ENCODE results near the gene ZNF683. TPM values are rescaled to one million over a fixed set of nuclear protein-coding genes. Genes with fewer than 3 reads are reported as not detected.

ZNF683 gene
- total RNA-seq, 1 donor from 2014 or later = not detected

- H3K27ac Mint-ChIP-seq = no peak overlapping the region
- H3K27me3 Mint-ChIP-seq = peaks cover 14% of the 10 kb centered on the region
- H3K4me1 Mint-ChIP-seq (ENCODE audit: low read depth) = no peaks in the 10 kb centered on the region
- no peak overlapping the region for H3K4me3 Mint-ChIP-seq (ENCODE audit: low read depth)
- no peak for TF ChIP-seq CTCF (IDR thresholded peaks at IDR 0.05; ENCODE audit: unreplicated experiment)
- H3K36me3 Mint-ChIP-seq (ENCODE audit: insufficient read depth) = no peaks in the 10 kb centered on the region
- DNase-seq (ENCODE audit: low spot score, unreplicated experiment) = no peak
- H3K9me3 Mint-ChIP-seq (ENCODE audit: low read depth) = no peaks in the 10 kb centered on the region
Measured at GRCh38 chr1:26373789-26374188, 1.2 kb upstream of the ZNF683 start.

- H3K4me3 Mint-ChIP-seq (ENCODE audit: low read depth) = no peak overlapping the region
- H3K27me3 Mint-ChIP-seq = peaks cover 14% of the 10 kb centered on the region
- no peaks in the 10 kb centered on the region for H3K4me1 Mint-ChIP-seq (ENCODE audit: low read depth)
- H3K27ac Mint-ChIP-seq = no peak overlapping the region
- TF ChIP-seq CTCF (IDR thresholded peaks at IDR 0.05; ENCODE audit: unreplicated experiment) = no peak
- H3K36me3 Mint-ChIP-seq (ENCODE audit: insufficient read depth) = no peaks in the 10 kb centered on the region
- no peak for DNase-seq (ENCODE audit: low spot score, unreplicated experiment)
- no peaks in the 10 kb centered on the region for H3K9me3 Mint-ChIP-seq (ENCODE audit: low read depth)
Measured at GRCh38 chr1:26373281-26373680, 731 bp upstream of the ZNF683 start.

GRCh38 chr1:26372039-26372438 lies 511 bp downstream of the ZNF683 start:
- Mint-ChIP-seq H3K27ac (no peak overlapping the region), H3K4me3 (ENCODE audit: low read depth) (no peak overlapping the region), H3K36me3 (ENCODE audit: insufficient read depth) (no peaks in the 10 kb centered on the region), H3K9me3 (ENCODE audit: low read depth) (no peaks in the 10 kb centered on the region), H3K27me3 (peaks cover 14% of the 10 kb centered on the region), H3K4me1 (ENCODE audit: low read depth) (no peaks in the 10 kb centered on the region)
- no peak for TF ChIP-seq CTCF (IDR thresholded peaks at IDR 0.05; ENCODE audit: unreplicated experiment)
- no peak for DNase-seq (ENCODE audit: low spot score, unreplicated experiment)

GRCh38 chr1:26370591-26371382 lies 1.8 kb downstream of the ZNF683 start:
- H3K4me3 Mint-ChIP-seq (ENCODE audit: low read depth) = no peak overlapping the region
- H3K27ac Mint-ChIP-seq = no peak overlapping the region
- H3K27me3 Mint-ChIP-seq = peaks cover 14% of the 10 kb centered on the region
- no peaks in the 10 kb centered on the region for H3K4me1 Mint-ChIP-seq (ENCODE audit: low read depth)
- no peak for DNase-seq (ENCODE audit: low spot score, unreplicated experiment)
- TF ChIP-seq CTCF (IDR thresholded peaks at IDR 0.05; ENCODE audit: unreplicated experiment) = no peak
- H3K9me3 Mint-ChIP-seq (ENCODE audit: low read depth) = no peaks in the 10 kb centered on the region
- H3K36me3 Mint-ChIP-seq (ENCODE audit: insufficient read depth) = no peaks in the 10 kb centered on the region

- no peak for DNase-seq (ENCODE audit: low spot score, unreplicated experiment)
- peaks cover 19% of the 10 kb centered on the region for H3K27me3 Mint-ChIP-seq
- H3K4me3 Mint-ChIP-seq (ENCODE audit: low read depth) = no peak overlapping the region
- no peaks in the 10 kb centered on the region for H3K9me3 Mint-ChIP-seq (ENCODE audit: low read depth)
- H3K4me1 Mint-ChIP-seq (ENCODE audit: low read depth) = no peaks in the 10 kb centered on the region
- no peak for TF ChIP-seq CTCF (IDR thresholded peaks at IDR 0.05; ENCODE audit: unreplicated experiment)
- no peaks in the 10 kb centered on the region for H3K36me3 Mint-ChIP-seq (ENCODE audit: insufficient read depth)
- no peak overlapping the region for H3K27ac Mint-ChIP-seq
Measured at GRCh38 chr1:26368486-26368885, 4.1 kb downstream of the ZNF683 start.

Measured in progenitor cell of endocrine pancreas (in vitro differentiated cells).